GM12892 (cell line): ENCODE data around the gene APOE.

Experiments used
- DNase-seq: peaks from one replicate; pipeline ENCODE4 v3.0.0; 2011; ENCODE audit not compliant: insufficient read length
- FAIRE-seq: peaks from 2 replicates; lab custom pipeline; 2011; peaks lifted over from hg19 to GRCh38; lab: Jason Lieb, UNC
- POLR2A ChIP-seq: IDR thresholded peaks from 2 replicates; pipeline ENCODE4 v1.6.1; 2011; ENCODE audit warnings: low read depth, low read length, control low read depth
- POLR2AphosphoS5 ChIP-seq: IDR thresholded peaks from 2 replicates; pipeline ENCODE4 v1.6.1; 2011; ENCODE audit warnings: low read depth, low read length, control low read depth
- TAF1 ChIP-seq: IDR thresholded peaks from 2 replicates; pipeline ENCODE4 v1.6.1; 2011; ENCODE audit warnings: low read depth, mild to moderate bottlenecking, control low read depth, low read length, borderline replicate concordance

Gene APOE

DNA sequence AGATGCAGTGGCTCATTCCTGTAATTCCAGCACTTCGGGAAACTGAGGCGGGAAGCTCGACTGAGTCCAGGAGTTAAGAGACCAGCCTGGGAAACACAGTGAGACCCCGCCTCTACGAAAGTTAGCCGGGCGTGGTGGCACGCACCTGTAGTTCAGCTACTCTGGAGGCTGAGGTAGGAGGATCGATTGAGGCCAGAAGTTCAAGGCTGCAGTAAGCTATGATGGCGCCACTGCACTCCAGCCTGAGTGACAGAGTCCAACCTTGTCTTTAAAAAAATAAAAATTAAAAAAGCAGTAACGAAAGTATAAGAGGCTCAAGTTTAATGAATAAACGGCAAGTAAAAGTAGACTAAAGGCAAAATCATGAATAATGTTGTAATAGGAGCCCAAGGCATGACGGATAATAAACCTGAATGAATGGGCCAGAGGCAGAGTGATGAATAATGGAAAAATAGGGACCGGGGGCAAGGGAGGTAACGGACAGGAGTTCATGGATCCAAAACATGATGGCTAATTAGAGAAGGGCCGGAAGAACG is 15.7 kb upstream of the APOE start:
- TF ChIP-seq TAF1 = no peak
- TF ChIP-seq POLR2A = no peak
- TF ChIP-seq POLR2AphosphoS5 = no peak
- FAIRE-seq (no peak), DNase-seq (no peak)

DNA sequence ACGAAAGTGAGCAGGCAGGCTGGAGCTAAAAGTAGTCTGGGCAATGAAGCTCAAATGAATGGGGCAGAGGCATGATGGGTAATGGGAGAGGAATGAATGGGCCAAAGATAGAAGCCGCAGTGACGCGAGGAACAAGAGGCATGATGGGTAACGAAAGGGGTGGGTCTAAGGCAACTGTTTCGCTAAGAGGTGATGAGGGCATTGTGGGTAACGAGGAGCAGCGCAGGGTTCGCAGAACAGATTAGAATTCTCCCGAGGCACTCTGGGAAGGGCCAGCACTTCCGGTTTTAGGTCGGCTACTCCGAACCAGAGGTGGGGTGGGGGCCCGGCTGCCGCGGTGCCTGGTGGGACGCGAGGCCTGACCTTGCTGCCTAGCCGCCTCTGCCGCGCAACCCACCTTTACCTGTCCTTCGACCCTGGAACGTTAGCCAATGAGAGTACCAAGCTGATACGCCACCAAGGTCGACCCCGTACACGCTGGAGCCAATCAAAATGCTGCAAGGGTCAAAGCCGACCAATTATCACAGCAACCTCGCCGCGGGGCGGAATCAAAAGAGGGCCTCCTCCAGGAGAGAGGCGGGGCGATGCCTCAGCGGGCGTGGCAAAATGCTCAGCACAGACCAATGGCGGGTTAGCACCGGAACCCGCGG is 15.1 kb upstream of the APOE start:
- DNase-seq = peak; percentile 97
- TF ChIP-seq POLR2A (peak; percentile 77), POLR2AphosphoS5 (peak; percentile 67; the same call in 1 of the 2 replicates), TAF1 (peak; percentile 40; the same call in 1 of the 2 replicates)
- FAIRE-seq = peak; percentile 100

DNA sequence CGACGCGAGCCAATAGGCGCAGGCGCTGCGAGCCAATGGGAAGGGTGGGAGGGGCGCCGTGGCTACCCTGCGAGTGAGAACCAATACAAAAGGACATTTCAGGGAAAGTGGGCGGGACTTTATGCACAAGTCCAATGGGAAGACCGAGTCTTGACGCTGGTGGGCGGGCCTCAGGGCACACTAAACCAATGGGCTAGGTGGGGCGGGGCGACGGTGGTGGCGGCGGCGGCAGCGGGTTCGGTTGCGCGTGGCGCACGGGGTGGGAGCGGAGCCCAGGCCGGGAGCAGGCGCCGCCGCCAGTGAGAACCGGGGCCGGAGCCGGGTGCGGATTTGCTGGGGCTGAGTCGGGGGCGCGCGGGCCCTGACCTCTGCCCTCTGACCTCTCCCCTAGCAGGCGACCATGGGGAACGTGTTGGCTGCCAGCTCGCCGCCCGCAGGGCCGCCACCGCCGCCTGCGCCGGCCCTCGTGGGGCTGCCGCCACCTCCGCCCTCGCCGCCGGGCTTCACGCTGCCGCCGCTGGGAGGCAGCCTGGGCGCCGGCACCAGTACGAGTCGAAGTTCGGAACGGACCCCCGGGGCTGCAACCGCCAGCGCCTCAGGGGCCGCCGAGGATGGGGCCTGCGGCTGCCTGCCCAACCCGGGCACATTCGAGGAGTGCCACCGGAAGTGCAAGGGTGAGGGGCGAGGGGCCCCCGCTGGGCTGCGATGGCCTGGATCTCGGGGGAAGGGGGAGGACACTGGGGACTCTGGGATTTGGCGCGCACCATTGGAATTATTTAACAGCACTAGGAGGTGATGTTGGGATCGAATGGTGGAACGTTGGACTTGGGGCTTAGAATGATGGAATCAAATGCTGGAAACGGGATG is 14.3 kb upstream of the APOE start, which contains the start of gene TOMM40:
TOMM40 (plus strand) TSS at position 239 of the 867 bp plus-strand sequence; CDS start at position 401, 162 bp downstream.
- FAIRE-seq = no peak
- DNase-seq = no peak
- TF ChIP-seq TAF1 (peak; percentile 19; the same call in 1 of the 2 replicates), POLR2AphosphoS5 (peak; percentile 57; the same call in 1 of the 2 replicates), POLR2A (peak; percentile 64; the same call in 1 of the 2 replicates)

DNA sequence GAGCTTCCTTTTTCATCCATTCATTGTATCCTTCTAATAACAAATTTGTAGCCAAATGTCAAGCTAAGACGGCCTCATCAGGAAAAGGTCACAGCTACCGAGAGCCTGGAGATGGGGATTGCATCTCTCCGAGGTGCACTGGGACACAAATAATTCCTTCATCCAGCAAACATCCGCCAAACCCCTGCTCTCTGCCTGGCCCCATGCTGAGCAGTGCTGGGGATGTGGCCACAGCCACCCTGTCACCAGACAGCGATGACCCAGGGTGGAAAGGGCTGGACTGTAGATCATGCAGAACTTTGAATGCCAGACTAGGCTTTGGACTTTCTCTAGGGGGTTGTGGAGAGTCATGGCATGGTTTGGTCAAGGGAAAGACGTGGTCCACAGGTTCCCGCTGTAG is 12.7 kb upstream of the APOE start:
- DNase-seq (no peak), FAIRE-seq (no peak)
- no peak for TF ChIP-seq POLR2A
- TF ChIP-seq TAF1 = no peak
- TF ChIP-seq POLR2AphosphoS5 = no peak

DNA sequence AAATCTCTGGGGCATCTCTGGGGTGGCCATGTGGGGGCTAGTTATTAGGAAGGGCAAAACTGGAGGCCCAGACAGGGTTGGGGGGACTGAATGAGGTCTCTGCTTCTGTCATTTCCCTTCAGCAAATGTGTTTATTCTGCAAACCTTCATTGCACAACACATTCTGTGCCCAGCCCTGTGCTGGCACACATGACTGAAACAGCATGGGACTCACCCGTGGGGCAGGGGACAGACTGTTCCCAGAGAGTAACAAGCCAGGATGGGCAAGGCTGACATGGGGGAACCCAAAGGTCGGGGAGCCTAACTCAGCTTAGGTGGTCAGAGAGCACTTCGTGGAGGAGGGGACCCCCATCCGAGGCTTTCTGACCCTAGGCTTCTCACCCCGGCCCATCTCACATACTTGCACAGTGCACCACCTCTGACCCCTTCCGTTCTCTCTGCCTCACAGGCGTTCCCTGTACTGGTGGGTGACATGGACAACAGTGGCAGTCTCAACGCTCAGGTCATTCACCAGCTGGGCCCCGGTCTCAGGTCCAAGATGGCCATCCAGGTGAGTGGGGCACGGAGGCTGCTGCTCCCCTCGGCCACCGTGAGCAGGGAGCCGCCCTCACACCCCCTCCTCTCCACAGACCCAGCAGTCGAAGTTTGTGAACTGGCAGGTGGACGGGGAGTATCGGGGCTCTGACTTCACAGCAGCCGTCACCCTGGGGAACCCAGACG is 12.1 kb upstream of the APOE start:
- FAIRE-seq = no peak
- DNase-seq = no peak
- TF ChIP-seq TAF1 (no peak), POLR2A (no peak), POLR2AphosphoS5 (0 out of 2 replicates have a peak, but pooled peaks have one; percentile 16)

DNA sequence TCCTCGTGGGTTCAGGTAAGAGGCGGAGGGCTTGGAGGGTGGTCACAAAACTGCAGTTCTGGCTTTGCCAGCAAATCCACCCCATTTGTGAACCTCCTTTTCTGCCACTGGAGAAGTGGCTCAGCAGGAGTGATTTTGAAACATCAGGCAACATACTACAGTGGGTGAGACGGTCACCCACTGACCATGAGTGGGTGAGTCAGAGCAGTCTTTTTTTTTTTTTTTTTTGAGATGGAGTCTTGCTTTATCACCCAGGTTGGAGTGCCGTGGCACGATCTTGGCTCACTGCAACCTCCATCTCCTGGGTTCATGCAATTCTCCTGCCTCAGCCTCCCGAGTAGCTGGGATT is 11.6 kb upstream of the APOE start:
- FAIRE-seq (no peak), DNase-seq (no peak)
- no peak for TF ChIP-seq POLR2AphosphoS5
- TF ChIP-seq TAF1 = no peak
- TF ChIP-seq POLR2A = no peak

DNA sequence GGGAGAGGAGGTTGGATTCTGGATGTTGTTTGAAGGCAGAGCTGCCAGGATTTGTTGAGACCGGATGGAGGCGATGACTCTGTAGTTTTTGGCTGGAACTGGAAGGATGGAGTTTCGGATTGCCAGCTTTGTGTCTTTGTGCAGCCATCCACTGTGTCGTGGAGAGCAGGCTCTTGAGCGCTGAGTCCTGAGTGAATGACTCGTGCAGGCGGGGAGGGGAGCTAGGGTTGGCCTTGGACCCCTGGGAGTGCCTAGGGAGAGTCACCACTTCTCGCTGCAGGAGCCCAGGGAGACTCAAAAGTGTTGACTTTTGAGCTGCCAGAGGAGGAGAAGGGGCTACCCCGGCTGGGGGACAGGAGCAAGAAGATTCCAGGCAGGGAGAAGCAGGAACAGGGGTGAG is 10.7 kb upstream of the APOE start:
- TF ChIP-seq POLR2A (no peak), POLR2AphosphoS5 (no peak), TAF1 (no peak)
- FAIRE-seq (no peak), DNase-seq (no peak)

DNA sequence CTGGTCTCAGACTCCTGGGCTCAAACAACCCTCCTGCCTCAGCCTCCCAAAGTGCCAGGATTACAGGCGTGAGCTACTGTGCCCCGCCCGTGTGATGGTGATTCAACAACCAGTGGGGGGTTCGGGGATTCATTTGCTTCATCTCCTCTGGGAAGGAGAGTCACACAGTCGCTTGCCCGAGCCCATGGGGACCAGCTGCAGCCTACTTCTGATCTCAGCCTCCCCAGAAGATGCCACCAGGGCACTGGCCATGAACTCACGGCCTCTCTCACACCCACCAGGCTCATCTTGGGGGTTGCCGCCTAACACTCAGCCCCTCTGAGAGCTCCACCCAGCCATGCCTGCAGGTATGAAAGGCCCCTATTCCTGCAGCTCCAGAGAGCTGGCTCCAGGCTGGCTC is 7.8 kb upstream of the APOE start:
- no peak for DNase-seq
- TF ChIP-seq POLR2AphosphoS5 (no peak), POLR2A (no peak; the same call in 1 of the 2 replicates), TAF1 (no peak)
- FAIRE-seq = no peak

DNA sequence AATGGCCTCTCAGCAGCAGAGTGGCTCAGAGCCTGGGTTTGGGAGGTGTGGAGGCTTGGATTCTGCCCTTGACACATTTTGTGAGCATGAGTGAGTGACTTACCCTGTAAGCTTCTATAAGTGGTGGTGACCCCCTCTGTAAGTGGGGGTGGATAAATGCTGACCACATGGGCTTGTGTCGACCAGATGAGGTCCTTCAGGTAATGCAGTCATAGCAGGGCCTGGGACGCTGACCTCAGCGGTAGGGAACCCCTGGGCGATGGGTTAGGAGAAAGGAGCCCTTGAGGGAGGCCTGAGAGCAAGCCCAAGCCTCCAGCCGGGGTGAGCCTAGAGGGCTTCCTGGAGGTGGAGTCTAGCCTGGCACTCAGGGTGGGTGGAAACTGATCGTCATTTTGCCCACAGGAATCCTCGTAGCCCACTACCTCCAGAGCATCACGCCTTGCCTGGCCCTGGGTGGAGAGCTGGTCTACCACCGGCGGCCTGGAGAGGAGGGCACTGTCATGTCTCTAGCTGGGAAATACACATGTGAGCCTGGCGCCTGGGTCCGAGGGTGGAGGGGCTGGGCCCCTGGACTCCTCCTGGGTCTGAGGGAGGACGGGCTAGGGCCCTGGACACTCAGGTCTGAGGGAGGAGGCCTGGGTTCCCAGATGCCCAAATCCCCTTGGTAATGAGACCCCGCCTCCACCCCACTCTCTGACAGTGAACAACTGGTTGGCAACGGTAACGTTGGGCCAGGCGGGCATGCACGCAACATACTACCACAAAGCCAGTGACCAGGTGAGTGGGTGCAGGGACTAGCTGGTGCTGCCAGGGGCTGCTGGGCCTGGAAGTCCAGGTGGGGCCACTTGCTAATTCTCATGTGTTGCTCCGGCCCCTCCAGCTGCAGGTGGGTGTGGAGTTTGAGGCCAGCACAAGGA is 5.0 kb upstream of the APOE start:
- DNase-seq (no peak), FAIRE-seq (no peak)
- TF ChIP-seq TAF1 = no peak
- TF ChIP-seq POLR2AphosphoS5 = peak; percentile 3; the same call in 1 of the 2 replicates

DNA sequence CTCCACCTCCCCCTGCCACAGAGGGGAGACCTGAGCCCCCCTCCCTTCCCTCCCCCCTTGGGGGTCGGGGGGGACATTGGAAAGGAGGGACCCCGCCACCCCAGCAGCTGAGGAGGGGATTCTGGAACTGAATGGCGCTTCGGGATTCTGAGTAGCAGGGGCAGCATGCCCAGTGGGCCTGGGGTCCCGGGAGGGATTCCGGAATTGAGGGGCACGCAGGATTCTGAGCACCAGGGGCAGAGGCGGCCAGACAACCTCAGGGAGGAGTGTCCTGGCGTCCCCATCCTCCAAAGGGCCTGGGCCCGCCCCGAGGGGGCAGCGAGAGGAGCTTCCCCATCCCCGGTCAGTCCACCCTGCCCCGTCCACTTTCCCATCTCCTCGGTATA is 2.4 kb upstream of the APOE start:
- DNase-seq (no peak), FAIRE-seq (no peak)
- TF ChIP-seq POLR2AphosphoS5 (no peak), POLR2A (no peak), TAF1 (no peak)
